C4-2B (cell line): ENCODE measurements around the gene TIGD7.

Source experiments
- CTCF ChIP-seq: fragments of 450-650 bp; conservative IDR thresholded peaks from 2 replicates; pipeline ENCODE4 v1.5.1; 2017; ENCODE audit warnings: mild to moderate bottlenecking
- ZFX ChIP-seq: fragments of 450-650 bp; IDR thresholded peaks from 2 replicates; pipeline ENCODE4 v1.6.1; 2017

GRCh38 chr16:3282730-3283542, 22.3 kb downstream of the TIGD7 start, which contains the start of gene ZNF263:
- no peak for TF ChIP-seq CTCF
- no peak for TF ChIP-seq ZFX
